ENCODE data around the gene PLCH1. TPM values are rescaled to one million over a fixed set of nuclear protein-coding genes. Genes with fewer than 3 reads are reported as not detected.
A peak's percentile ranks its signal among the peaks of the same experiment; 100 is the strongest.

PLCH1 gene
- total and polyA plus RNA-seq, 2 of the 13 experiments (the other 11 are each of a cell fraction or from before 2014, with no cell fraction given) = 2.0 to 3.0 TPM

- TF ChIP-seq, protein P1, sequence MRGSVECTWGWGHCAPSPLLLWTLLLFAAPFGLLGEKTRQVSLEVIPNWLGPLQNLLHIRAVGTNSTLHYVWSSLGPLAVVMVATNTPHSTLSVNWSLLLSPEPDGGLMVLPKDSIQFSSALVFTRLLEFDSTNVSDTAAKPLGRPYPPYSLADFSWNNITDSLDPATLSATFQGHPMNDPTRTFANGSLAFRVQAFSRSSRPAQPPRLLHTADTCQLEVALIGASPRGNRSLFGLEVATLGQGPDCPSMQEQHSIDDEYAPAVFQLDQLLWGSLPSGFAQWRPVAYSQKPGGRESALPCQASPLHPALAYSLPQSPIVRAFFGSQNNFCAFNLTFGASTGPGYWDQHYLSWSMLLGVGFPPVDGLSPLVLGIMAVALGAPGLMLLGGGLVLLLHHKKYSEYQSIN (CRISPR knock-in tag; IDR thresholded peaks at IDR 0.05; ENCODE audit: borderline replicate concordance) = no peak
- TF ChIP-seq ZNF20 (CRISPR knock-in tag; IDR thresholded peaks at IDR 0.05) (no peak), SMAD3 (CRISPR knock-in tag; IDR thresholded peaks at IDR 0.05) (0 out of 2 replicates have a peak, but pooled peaks have one; percentile 23), RXRB (CRISPR knock-in tag; IDR thresholded peaks at IDR 0.05; ENCODE audit: borderline replicate concordance) (peak; percentile 62; the same call in 1 of the 2 replicates), BCL6 (CRISPR knock-in tag; IDR thresholded peaks at IDR 0.05) (peak; percentile 30), ZFP36 (IDR thresholded peaks at IDR 0.05; ENCODE audit: borderline replicate concordance, low read depth, low read length, partially characterized antibody) (no peak), NKX3-1 (CRISPR knock-in tag; IDR thresholded peaks at IDR 0.05) (no peak), PHF21A (CRISPR knock-in tag; IDR thresholded peaks at IDR 0.05) (peak; percentile 39; the same call in 1 of the 2 replicates), MEIS2 (CRISPR knock-in tag; IDR thresholded peaks at IDR 0.05) (0 out of 2 replicates have a peak, but pooled peaks have one; percentile 43), ZNF710 (CRISPR knock-in tag; IDR thresholded peaks at IDR 0.05; ENCODE audit: borderline replicate concordance) (0 out of 2 replicates have a peak, but pooled peaks have one; percentile 41), ETV5 (CRISPR knock-in tag; IDR thresholded peaks at IDR 0.05; ENCODE audit: borderline replicate concordance) (peak; percentile 57; the same call in 1 of the 2 replicates), ESRRA (CRISPR knock-in tag; IDR thresholded peaks at IDR 0.05; ENCODE audit: low read depth) (peak; percentile 58; the same call in 1 of the 2 replicates), TP53 (CRISPR knock-in tag; conservative IDR thresholded peaks at IDR 0.05) (no peak), ZBTB21 (CRISPR knock-in tag; IDR thresholded peaks at IDR 0.05) (peak; percentile 52; the same call in 1 of the 2 replicates), ZNF644 (CRISPR knock-in tag; IDR thresholded peaks at IDR 0.05; ENCODE audit: low read depth) (peak; percentile 41; the same call in 1 of the 2 replicates), ARID2 (CRISPR knock-in tag; IDR thresholded peaks at IDR 0.05; ENCODE audit: borderline replicate concordance) (no peak), HOXA3 (CRISPR knock-in tag; IDR thresholded peaks at IDR 0.05) (peak; percentile 33; the same call in 1 of the 2 replicates), PHF5A (CRISPR knock-in tag; IDR thresholded peaks at IDR 0.05; ENCODE audit: low read depth, unreplicated experiment) (no peak), ZMYM2 (CRISPR knock-in tag; IDR thresholded peaks at IDR 0.05) (no peak), ZNF33A (CRISPR knock-in tag; IDR thresholded peaks at IDR 0.05; ENCODE audit: borderline replicate concordance) (no peak), CREBL2 (CRISPR knock-in tag; IDR thresholded peaks at IDR 0.05; ENCODE audit: borderline replicate concordance) (no peak), ZNF556 (CRISPR knock-in tag; IDR thresholded peaks at IDR 0.05; ENCODE audit: borderline replicate concordance) (no peak), ERF (CRISPR knock-in tag; IDR thresholded peaks at IDR 0.05) (0 out of 2 replicates have a peak, but pooled peaks have one; percentile 33), ATF7 (IDR thresholded peaks at IDR 0.05) (peak; percentile 50; the same call in 1 of the 2 replicates), ATF7 (CRISPR knock-in tag; IDR thresholded peaks at IDR 0.05) (no peak), ZNF709 (CRISPR knock-in tag; IDR thresholded peaks at IDR 0.05) (no peak), ZNF230 (CRISPR knock-in tag; IDR thresholded peaks at IDR 0.05) (no peak), HNF4G (IDR thresholded peaks at IDR 0.05; ENCODE audit: borderline replicate concordance, low read depth, low read length) (peak; percentile 34; the same call in 1 of the 2 replicates), HNF4G (CRISPR knock-in tag; IDR thresholded peaks at IDR 0.05; ENCODE audit: borderline replicate concordance, low read depth) (no peak; the same call in 1 of the 2 replicates)
- TF ChIP-seq, protein P2, sequence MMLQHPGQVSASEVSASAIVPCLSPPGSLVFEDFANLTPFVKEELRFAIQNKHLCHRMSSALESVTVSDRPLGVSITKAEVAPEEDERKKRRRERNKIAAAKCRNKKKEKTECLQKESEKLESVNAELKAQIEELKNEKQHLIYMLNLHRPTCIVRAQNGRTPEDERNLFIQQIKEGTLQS (CRISPR knock-in tag; IDR thresholded peaks at IDR 0.05) = peak; percentile 54; the same call in 1 of the 2 replicates
These were observed 98.7 kb downstream of the PLCH1 start (continued) for GRCh38 chr3:155646128-155646527.

Data from HepG2 (cell line).